IPS DF 4.7 (cell line): ENCODE measurements around the gene CTAG2.
"Not testable (repeated sequence)": the region's sequence is repeated elsewhere in the genome, so short reads cannot be mapped to it uniquely, and the experiment has no call there.

Experiments used
- DNase-seq: peaks from one replicate; pipeline ENCODE4 v3.0.0-alpha.2; 2013; ENCODE audit warnings: low spot score; ENCODE audit errors: extremely low read depth

CTAG2 gene

GRCh38 chrX:154653413-154653812, at the start of gene CTAG2:
TSS of gene CTAG2 (minus strand) at chrX:154653579. CDS start at chrX:154653515, 64 bp downstream.
- not testable (repeated sequence) for DNase-seq

GRCh38 chrX:154698630-154699248, 45.4 kb upstream of the CTAG2 start:
- no peak for DNase-seq

GRCh38 chrX:154696676-154697045, 43.3 kb upstream of the CTAG2 start:
- no peak for DNase-seq

- no peak for DNase-seq
Observed at GRCh38 chrX:154695911-154696675, 42.7 kb upstream of the CTAG2 start.

GRCh38 chrX:154693394-154693793, 40.0 kb upstream of the CTAG2 start:
- no peak for DNase-seq

GRCh38 chrX:154690438-154690837, 37.1 kb upstream of the CTAG2 start:
- not testable (repeated sequence) for DNase-seq

GRCh38 chrX:154672084-154672483, 18.7 kb upstream of the CTAG2 start:
- not testable (repeated sequence) for DNase-seq

GRCh38 chrX:154670848-154671247, 17.5 kb upstream of the CTAG2 start:
- DNase-seq = not testable (repeated sequence)

GRCh38 chrX:154661899-154662298, 8.5 kb upstream of the CTAG2 start:
- DNase-seq = no peak

GRCh38 chrX:154661170-154661569, 7.8 kb upstream of the CTAG2 start:
- no peak for DNase-seq

GRCh38 chrX:154660541-154660940, 7.2 kb upstream of the CTAG2 start:
- no peak for DNase-seq

GRCh38 chrX:154658957-154659356, 5.6 kb upstream of the CTAG2 start:
- no peak for DNase-seq

GRCh38 chrX:154658187-154658586, 4.8 kb upstream of the CTAG2 start:
- DNase-seq = no peak

GRCh38 chrX:154657226-154657805, 3.9 kb upstream of the CTAG2 start:
- no peak for DNase-seq

- no peak for DNase-seq
Observed at GRCh38 chrX:154655786-154656185, 2.4 kb upstream of the CTAG2 start.

- DNase-seq = no peak
Observed at GRCh38 chrX:154655346-154655745, 2.0 kb upstream of the CTAG2 start.

GRCh38 chrX:154654925-154655324, 1.5 kb upstream of the CTAG2 start:
- DNase-seq = no peak

- DNase-seq = no peak
Observed at GRCh38 chrX:154654372-154654771, 993 bp upstream of the CTAG2 start.

GRCh38 chrX:154653048-154653401, 354 bp downstream of the CTAG2 start:
- DNase-seq = no peak

- DNase-seq = no peak
Observed at GRCh38 chrX:154652311-154653047, 900 bp downstream of the CTAG2 start.

- no peak for DNase-seq
Observed at GRCh38 chrX:154650221-154650510, 3.2 kb downstream of the CTAG2 start.

- no peak for DNase-seq
Observed at GRCh38 chrX:154649503-154650220, 3.7 kb downstream of the CTAG2 start.
